ENCODE data around the gene PRMT2. TPM values are rescaled to one million over a fixed set of nuclear protein-coding genes. Genes with fewer than 3 reads are reported as not detected.

PRMT2 gene
- total RNA-seq, 1 experiment from 2014 or later: 60.5 TPM

DNA sequence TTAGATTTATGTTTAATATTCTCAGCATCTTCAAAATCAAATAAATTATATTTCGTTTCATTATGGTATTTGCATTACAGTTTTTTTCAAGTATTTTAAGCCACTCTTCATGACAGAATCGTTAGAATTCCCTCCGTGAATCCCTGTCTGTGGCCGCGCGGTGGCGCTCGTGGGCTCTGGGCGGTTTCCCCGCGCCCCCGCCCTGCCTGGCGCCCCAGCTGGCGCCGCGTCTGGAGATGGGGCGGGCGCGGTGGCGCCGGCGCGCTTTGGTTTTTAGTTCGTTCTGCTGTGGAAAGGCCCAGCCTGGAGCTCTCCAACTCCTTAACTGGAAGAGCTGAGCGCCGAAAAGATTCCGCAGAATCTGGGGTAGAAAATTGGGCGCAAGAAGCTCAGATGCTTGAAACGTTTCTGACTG is 25.7 kb downstream of the PRMT2 start:
- Histone ChIP-seq H3K4me1 (ENCODE audit: control insufficient read depth, insufficient read depth, low read length) (peaks cover 3% of the 10 kb centered on the region; the same call in 1 of the 2 replicates), H3K27me3 (ENCODE audit: control insufficient read depth, insufficient read depth, low read length) (no peaks in the 10 kb centered on the region), H3K4me3 (ENCODE audit: low read depth in 2 of 2, low read length in 2 of 2) (no peak overlapping the region), H3K36me3 (ENCODE audit: control insufficient read depth, insufficient read depth, low read length) (no peaks in the 10 kb centered on the region), H3K9me3 (ENCODE audit: control insufficient read depth, insufficient read depth, low read depth, low read length) (no peaks in the 10 kb centered on the region), H3K27ac (ENCODE audit: low read length) (no peak overlapping the region)
- CTCF ChIA-PET: interaction anchor here (0.6 kb wide), 1 partner anchor 21 kb away, joined by 3 read pairs; no protein-coding TSS in a partner anchor
- intact Hi-C loops (cut with micrococcal nuclease; ENCODE audit: unreplicated experiment): no loop called here
- in situ Hi-C loops (cut with HindIII; ENCODE audit: low pct_unique_long_range_greater_than_20kb, low sequenced_read_pairs): no loop called here
- POLR2A ChIA-PET: no interaction called here
- DNase-seq (ENCODE audit: low read depth, low spot score) (no peak), ATAC-seq (peak; percentile 79)
- BruUV-seq (replicated peaks): no TSS peak
- TF ChIP-seq, protein P1, sequence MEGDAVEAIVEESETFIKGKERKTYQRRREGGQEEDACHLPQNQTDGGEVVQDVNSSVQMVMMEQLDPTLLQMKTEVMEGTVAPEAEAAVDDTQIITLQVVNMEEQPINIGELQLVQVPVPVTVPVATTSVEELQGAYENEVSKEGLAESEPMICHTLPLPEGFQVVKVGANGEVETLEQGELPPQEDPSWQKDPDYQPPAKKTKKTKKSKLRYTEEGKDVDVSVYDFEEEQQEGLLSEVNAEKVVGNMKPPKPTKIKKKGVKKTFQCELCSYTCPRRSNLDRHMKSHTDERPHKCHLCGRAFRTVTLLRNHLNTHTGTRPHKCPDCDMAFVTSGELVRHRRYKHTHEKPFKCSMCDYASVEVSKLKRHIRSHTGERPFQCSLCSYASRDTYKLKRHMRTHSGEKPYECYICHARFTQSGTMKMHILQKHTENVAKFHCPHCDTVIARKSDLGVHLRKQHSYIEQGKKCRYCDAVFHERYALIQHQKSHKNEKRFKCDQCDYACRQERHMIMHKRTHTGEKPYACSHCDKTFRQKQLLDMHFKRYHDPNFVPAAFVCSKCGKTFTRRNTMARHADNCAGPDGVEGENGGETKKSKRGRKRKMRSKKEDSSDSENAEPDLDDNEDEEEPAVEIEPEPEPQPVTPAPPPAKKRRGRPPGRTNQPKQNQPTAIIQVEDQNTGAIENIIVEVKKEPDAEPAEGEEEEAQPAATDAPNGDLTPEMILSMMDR (IDR thresholded peaks at IDR 0.05): peak; percentile 95
- TF ChIP-seq, protein P2, sequence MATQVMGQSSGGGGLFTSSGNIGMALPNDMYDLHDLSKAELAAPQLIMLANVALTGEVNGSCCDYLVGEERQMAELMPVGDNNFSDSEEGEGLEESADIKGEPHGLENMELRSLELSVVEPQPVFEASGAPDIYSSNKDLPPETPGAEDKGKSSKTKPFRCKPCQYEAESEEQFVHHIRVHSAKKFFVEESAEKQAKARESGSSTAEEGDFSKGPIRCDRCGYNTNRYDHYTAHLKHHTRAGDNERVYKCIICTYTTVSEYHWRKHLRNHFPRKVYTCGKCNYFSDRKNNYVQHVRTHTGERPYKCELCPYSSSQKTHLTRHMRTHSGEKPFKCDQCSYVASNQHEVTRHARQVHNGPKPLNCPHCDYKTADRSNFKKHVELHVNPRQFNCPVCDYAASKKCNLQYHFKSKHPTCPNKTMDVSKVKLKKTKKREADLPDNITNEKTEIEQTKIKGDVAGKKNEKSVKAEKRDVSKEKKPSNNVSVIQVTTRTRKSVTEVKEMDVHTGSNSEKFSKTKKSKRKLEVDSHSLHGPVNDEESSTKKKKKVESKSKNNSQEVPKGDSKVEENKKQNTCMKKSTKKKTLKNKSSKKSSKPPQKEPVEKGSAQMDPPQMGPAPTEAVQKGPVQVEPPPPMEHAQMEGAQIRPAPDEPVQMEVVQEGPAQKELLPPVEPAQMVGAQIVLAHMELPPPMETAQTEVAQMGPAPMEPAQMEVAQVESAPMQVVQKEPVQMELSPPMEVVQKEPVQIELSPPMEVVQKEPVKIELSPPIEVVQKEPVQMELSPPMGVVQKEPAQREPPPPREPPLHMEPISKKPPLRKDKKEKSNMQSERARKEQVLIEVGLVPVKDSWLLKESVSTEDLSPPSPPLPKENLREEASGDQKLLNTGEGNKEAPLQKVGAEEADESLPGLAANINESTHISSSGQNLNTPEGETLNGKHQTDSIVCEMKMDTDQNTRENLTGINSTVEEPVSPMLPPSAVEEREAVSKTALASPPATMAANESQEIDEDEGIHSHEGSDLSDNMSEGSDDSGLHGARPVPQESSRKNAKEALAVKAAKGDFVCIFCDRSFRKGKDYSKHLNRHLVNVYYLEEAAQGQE (IDR thresholded peaks at IDR 0.05; ENCODE audit: insufficient read depth in 1 of 2, low read depth in 2 of 2, low read length in 1 of 2): no peak
- no peak for TF ChIP-seq SIN3A (IDR thresholded peaks at IDR 0.05; ENCODE audit: borderline replicate concordance, insufficient read depth, low read depth, low read length)

DNA sequence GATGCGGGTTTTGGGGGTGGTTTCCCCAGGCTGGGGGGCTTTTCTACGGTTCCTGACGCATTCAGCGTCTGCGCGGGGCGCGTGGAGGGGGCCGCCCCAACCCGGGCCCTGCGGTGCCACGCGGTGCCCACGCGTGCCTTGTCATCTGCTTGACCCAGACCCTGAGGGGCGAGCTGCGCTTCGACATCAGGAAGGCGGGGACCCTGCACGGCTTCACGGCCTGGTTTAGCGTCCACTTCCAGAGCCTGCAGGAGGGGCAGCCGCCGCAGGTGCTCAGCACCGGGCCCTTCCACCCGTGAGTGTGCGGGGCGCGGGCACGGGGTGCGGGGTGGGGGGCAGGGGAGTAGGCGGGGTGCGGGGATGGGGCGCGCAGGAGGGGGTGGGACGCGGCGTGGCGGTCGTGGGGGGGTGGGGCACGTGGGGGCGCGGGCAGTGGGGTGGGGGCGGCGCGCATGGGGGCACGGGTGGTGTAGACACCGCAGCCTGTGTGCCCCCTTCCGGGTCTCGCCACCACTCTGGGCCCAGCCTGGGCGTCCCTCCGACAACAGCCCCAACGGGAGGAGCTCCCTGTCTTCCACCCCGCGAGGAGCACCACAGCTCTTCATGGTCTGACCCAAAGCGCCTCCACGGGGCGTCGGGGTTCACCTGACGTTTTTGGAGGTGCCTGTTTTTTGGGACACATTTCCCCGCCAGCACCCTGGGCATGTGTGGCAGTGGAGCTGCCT is 26.3 kb downstream of the PRMT2 start:
- BruUV-seq (replicated peaks): no TSS peak
- intact Hi-C loops (cut with micrococcal nuclease; ENCODE audit: unreplicated experiment) (no loop called here), in situ Hi-C loops (cut with HindIII; ENCODE audit: low pct_unique_long_range_greater_than_20kb, low sequenced_read_pairs) (no loop called here)
- no peak overlapping the region for H3K27ac ChIP-seq (ENCODE audit: low read length)
- TF ChIP-seq POLR2AphosphoS5 (IDR thresholded peaks at IDR 0.05; ENCODE audit: low read depth, low read length) (no peak), TCF7L2 (IDR thresholded peaks at IDR 0.05; ENCODE audit: low read depth, low read length) (no peak), SIN3A (IDR thresholded peaks at IDR 0.05; ENCODE audit: borderline replicate concordance, insufficient read depth, low read depth, low read length) (no peak)
- TF ChIP-seq, protein P1 (IDR thresholded peaks at IDR 0.05): no peak
- TF ChIP-seq, protein P2 (IDR thresholded peaks at IDR 0.05; ENCODE audit: insufficient read depth in 1 of 2, low read depth in 2 of 2, low read length in 1 of 2): no peak
- CTCF ChIA-PET: interaction anchor here (0.6 kb wide), 1 partner anchor 22 kb away, joined by 3 read pairs; no protein-coding TSS in a partner anchor
- H3K27me3 ChIP-seq (ENCODE audit: control insufficient read depth, insufficient read depth, low read length): no peaks in the 10 kb centered on the region
- no peak for ATAC-seq
- H3K4me3 ChIP-seq (ENCODE audit: low read depth in 2 of 2, low read length in 2 of 2): no peak overlapping the region
- POLR2A ChIA-PET: no interaction called here
- H3K36me3 ChIP-seq (ENCODE audit: control insufficient read depth, insufficient read depth, low read length): no peaks in the 10 kb centered on the region
- H3K4me1 ChIP-seq (ENCODE audit: control insufficient read depth, insufficient read depth, low read length): peaks cover 3% of the 10 kb centered on the region; the same call in 1 of the 2 replicates
- no peak for DNase-seq (ENCODE audit: low read depth, low spot score)
- H3K9me3 ChIP-seq (ENCODE audit: control insufficient read depth, insufficient read depth, low read depth, low read length): no peaks in the 10 kb centered on the region

All from Panc1 (cell line).